HCT116 (cell line): ENCODE data around the gene NFE2. TPM values are rescaled to one million over a fixed set of nuclear protein-coding genes. Genes with fewer than 3 reads are reported as not detected.
A peak's percentile ranks its signal among the peaks of the same experiment; 100 is the strongest.
"Not testable (repeated sequence)": the region's sequence is repeated elsewhere in the genome, so short reads cannot be mapped to it uniquely, and the experiment has no call there.

ENCODE experiments used
- ATAC-seq: fragments of 200-7000 bp; cut with Tn5 transposase; 2 replicates; pipeline ENCODE4 v1.9.1; 2020; ENCODE audit warnings: mild to moderate bottlenecking, moderate library complexity
- BruUV-seq: library from RNA; stranded (reverse); fragments of 400-500 nt; replicated peaks from 2 replicates; lab custom pipeline; 2021; lab: Mats Ljungman, UMichigan
- CTCF ChIA-PET: fragments of 300-600 bp; sonication (Branson Sonifier 250); formaldehyde crosslinking; loops from one replicate; lab custom pipeline; 2021; ENCODE audit warnings: antibody characterized with exemption; lab: Charles Lee
- POLR2A ChIA-PET: fragments of 300-600, 350-600 bp; sonication (Branson Sonifier 250); formaldehyde crosslinking; loops from one replicate; lab custom pipeline; 2021; ENCODE audit warnings: antibody characterized with exemption; lab: Charles Lee
- RAD21 ChIA-PET, 2 experiments: fragments of 300-600 bp; sonication (Branson Sonifier 250); formaldehyde crosslinking; loops; one replicate each; lab custom pipeline; 2023; ENCODE audit warnings: low total read pairs in 2 of 2; ENCODE audit not compliant: uncharacterized antibody in 2 of 2, unreplicated experiment in 2 of 2, low non-redundant PET in 1 of 2; lab: Charles Lee
- DNase-seq: peaks from one replicate; pipeline ENCODE4 v3.0.0-alpha.2; 2010; ENCODE audit warnings: low read depth, low spot score
- H2AFZ ChIP-seq: fragments of 200-600 bp; shearing (Covaris generic), sonication (generic); 2 replicates; pipeline ENCODE4 v1.6.1; 2017; ENCODE audit warnings: low read depth, mixed run types, mixed read lengths, antibody characterized with exemption, low read length; ENCODE audit not compliant: poor library complexity, severe bottlenecking
- H3K27ac ChIP-seq: 2 replicates; pipeline ENCODE4 v1.5.1; 2012; ENCODE audit warnings: low read depth, low read length
- H3K27me3 ChIP-seq: fragments of 200-600 bp; sonication (generic); 2 replicates; pipeline ENCODE4 v1.6.1; 2016; ENCODE audit warnings: mixed run types, low read length, mixed read lengths; ENCODE audit not compliant: insufficient read depth
- H3K36me3 ChIP-seq, 2 experiments: fragments of 200-500 bp in 1 of 2; fragments of 200-600 bp in 1 of 2; sonication (Bioruptor generic) in 1 of 2; sonication (generic) in 1 of 2; 2 replicates each; pipeline versions ENCODE4 v1.5.1 to v1.6.1; 2014 to 2016; ENCODE audit warnings: low read length in 2 of 2, inconsistent platforms in 1 of 2, mixed read lengths in 1 of 2, mixed run types in 1 of 2; ENCODE audit not compliant: insufficient read depth in 2 of 2, control insufficient read depth in 1 of 2
- H3K4me1 ChIP-seq, 2 experiments: fragments of 200-600 bp in 1 of 2; sonication (generic) in 1 of 2; 2 replicates each; pipeline versions ENCODE4 v1.5.1 to v1.6.1; 2012 to 2017; ENCODE audit warnings: low read length in 2 of 2, inconsistent platforms in 1 of 2, mild to moderate bottlenecking in 1 of 2, mixed read lengths in 1 of 2, mixed run types in 1 of 2, moderate library complexity in 1 of 2; ENCODE audit not compliant: insufficient read depth in 2 of 2, control insufficient read depth in 1 of 2
- H3K4me2 ChIP-seq: fragments of 200-600 bp; sonication (generic); 2 replicates; pipeline ENCODE4 v1.6.1; 2017; ENCODE audit warnings: mixed run types, low read length, mixed read lengths
- H3K4me3 ChIP-seq, 2 experiments: fragments of 200-600 bp in 1 of 2; sonication (generic) in 1 of 2; replicated peaks in 1 of 2; 2 replicates each; pipeline ENCODE4 v1.5.1; 2011 to 2016; ENCODE audit warnings: low read length in 2 of 2, control low read depth in 1 of 2, low read depth in 1 of 2, mild to moderate bottlenecking in 1 of 2, mixed read lengths in 1 of 2, mixed run types in 1 of 2
- H3K79me2 ChIP-seq: fragments of 200-600 bp; sonication (generic); 2 replicates; pipeline ENCODE4 v1.6.1; 2017; ENCODE audit warnings: mild to moderate bottlenecking, mixed run types, low read length, moderate library complexity, mixed read lengths; ENCODE audit not compliant: insufficient read depth
- H3K9ac ChIP-seq: fragments of 200-600 bp; sonication (generic); 2 replicates; pipeline ENCODE4 v1.6.1; 2016; ENCODE audit warnings: low read length, mixed read lengths
- H3K9me2 ChIP-seq: fragments of 200-600 bp; sonication (generic), shearing (Covaris generic); 2 replicates; pipeline ENCODE4 v1.6.1; 2017; ENCODE audit warnings: mixed run types, mild to moderate bottlenecking, moderate library complexity; ENCODE audit not compliant: insufficient read depth
- H3K9me3 ChIP-seq, 2 experiments: fragments of 200-500 bp in 1 of 2; fragments of 200-600 bp in 1 of 2; sonication (Bioruptor generic) in 1 of 2; sonication (generic) in 1 of 2; 2 replicates each; pipeline ENCODE4 v1.6.1; 2014 to 2017; ENCODE audit warnings: low read length in 2 of 2, mixed read lengths in 2 of 2, inconsistent platforms in 1 of 2, low read depth in 1 of 2, mild to moderate bottlenecking in 1 of 2, mixed run types in 1 of 2, moderate library complexity in 1 of 2; ENCODE audit not compliant: control insufficient read depth in 1 of 2, insufficient read depth in 1 of 2
- H4K20me1 ChIP-seq: fragments of 200-600 bp; sonication (generic), shearing (Covaris generic); 2 replicates; pipeline ENCODE4 v1.6.1; 2017; ENCODE audit warnings: mixed run types, mild to moderate bottlenecking, moderate library complexity; ENCODE audit not compliant: insufficient read depth
- ATF3 ChIP-seq: IDR thresholded peaks from 2 replicates; pipeline ENCODE4 v1.6.1; 2012
- CEBPB ChIP-seq: IDR thresholded peaks from 2 replicates; pipeline ENCODE4 v1.6.1; 2012; ENCODE audit warnings: low read depth
- CTCF ChIP-seq, 3 experiments: fragments of 200-600 bp in 1 of 3; sonication (generic) in 1 of 3; IDR thresholded peaks in 2 of 3; conservative IDR thresholded peaks in 1 of 3; 2 replicates each; pipeline ENCODE4 v1.5.1; 2012 to 2017; ENCODE audit warnings: low read depth in 2 of 3, low read length in 2 of 3, antibody characterized with exemption in 1 of 3, borderline replicate concordance in 1 of 3, control low read depth in 1 of 3, mild to moderate bottlenecking in 1 of 3, mixed read lengths in 1 of 3, mixed run types in 1 of 3, moderate library complexity in 1 of 3; ENCODE audit not compliant: insufficient read depth in 1 of 3
- EZH2 ChIP-seq: fragments of 200-600 bp; sonication (generic); IDR thresholded peaks from 2 replicates; pipeline ENCODE4 v1.6.1; 2017; ENCODE audit warnings: antibody characterized with exemption, mixed run types
- EZH2phosphoT487 ChIP-seq: fragments of 200-600 bp; IDR thresholded peaks from 2 replicates; pipeline ENCODE4 v1.6.1; 2018; ENCODE audit warnings: antibody characterized with exemption, borderline replicate concordance
- FOSL1 ChIP-seq: IDR thresholded peaks from 2 replicates; pipeline ENCODE4 v1.6.1; 2012; ENCODE audit warnings: low read depth
- MAX ChIP-seq: IDR thresholded peaks from 2 replicates; pipeline ENCODE4 v1.6.1; 2012
- POLR2AphosphoS5 ChIP-seq: IDR thresholded peaks from 2 replicates; pipeline ENCODE4 v1.6.1; 2011; ENCODE audit warnings: mild to moderate bottlenecking, low read depth, low read length, moderate library complexity
- RAD21 ChIP-seq: IDR thresholded peaks from 2 replicates; pipeline ENCODE4 v1.6.1; 2012; ENCODE audit warnings: low read depth, mild to moderate bottlenecking
- SIN3A ChIP-seq: IDR thresholded peaks from 2 replicates; pipeline ENCODE4 v1.6.1; 2012; ENCODE audit warnings: low read depth
- SP1 ChIP-seq: IDR thresholded peaks from 2 replicates; pipeline ENCODE4 v1.6.1; 2012; ENCODE audit warnings: low read depth
- SRF ChIP-seq: IDR thresholded peaks from 2 replicates; pipeline ENCODE4 v1.6.1; 2012; ENCODE audit warnings: low read depth
- TCF7L2 ChIP-seq: IDR thresholded peaks from 2 replicates; pipeline ENCODE4 v1.7.0; 2011; ENCODE audit warnings: borderline replicate concordance, inconsistent platforms; ENCODE audit not compliant: insufficient read depth, insufficient read length; ENCODE audit errors: extremely low read depth
- ZFX ChIP-seq: fragments of 450-650 bp; IDR thresholded peaks from 2 replicates; pipeline ENCODE4 v1.6.1; 2017
- intact Hi-C: fragments of 100-400 bp; cut with micrococcal nuclease; formaldehyde crosslinking; loops from 2 replicates; pipeline ENCODE4 v1.10.0; 2022
- total RNA-seq: library from RNA; stranded (reverse); gene quantifications from one replicate; pipeline ENCODE4 v1.2.1, GENCODE V29; 2021; ENCODE audit not compliant: unreplicated experiment

Gene NFE2
- total RNA-seq, 1 experiment from 2014 or later, result 1.3 TPM

GRCh38 chr12:54325442-54326109 lies 24.8 kb upstream of the NFE2 start:
- not testable (repeated sequence) for H2AFZ ChIP-seq, ATAC-seq, H4K20me1 ChIP-seq, H3K9me3 ChIP-seq, H3K9me2 ChIP-seq, H3K27me3 ChIP-seq, DNase-seq
- peak overlapping the region; percentile 98 for H3K4me3 ChIP-seq
- peaks cover 43 to 50% of the 10 kb centered on the region in 2 experiments for H3K4me1 ChIP-seq
- POLR2A ChIA-PET, result interaction anchor here (0.6 to 5.9 kb wide), 24 partner anchors 10 to 325 kb away, joined by 3 to 73 read pairs (median 4); partner anchors contain the start of genes CBX5, HNRNPA1, HOXC9 and NFE2
- H3K27ac ChIP-seq, result peak overlapping the region; percentile 90
- BruUV-seq, result TSS peak; percentile 80
- intact Hi-C loops, result loop anchor here (1.0 to 5.0 kb wide), 3 partner anchors 15 to 45 kb away; partner anchors contain the start of genes CBX5, GPR84 and HNRNPA1
- TF ChIP-seq MAX (peak; percentile 77), ZFX (peak; percentile 67; the same call in 1 of the 2 replicates), SIN3A (0 out of 2 replicates have a peak, but pooled peaks have one; percentile 36)
- peaks cover 3 to 10% of the 10 kb centered on the region in 2 experiments; a peak in 3 of 4 replicates for H3K36me3 ChIP-seq
- CTCF ChIA-PET, result interaction anchor here (0.6 to 5.5 kb wide), 37 partner anchors 10 to 338 kb away, joined by 3 to 63 read pairs (median 4); partner anchors contain the start of genes CBX5, HNRNPA1 and NFE2
- H3K4me2 ChIP-seq, result peak overlapping the region; percentile 94
- RAD21 ChIA-PET, result interaction anchor here (0.6 to 1.3 kb wide), 7 partner anchors 32 to 106 kb away, joined by 3 to 9 read pairs (median 4); no protein-coding TSS in a partner anchor
- peaks cover 52% of the 10 kb centered on the region for H3K79me2 ChIP-seq
- peak overlapping the region; percentile 100 for H3K9ac ChIP-seq

GRCh38 chr12:54324617-54325441 lies 24.0 kb upstream of the NFE2 start, which contains the start of gene COPZ1:
TSS of gene COPZ1 (plus strand) at chr12:54325131. CDS start at chr12:54325164, 33 bp downstream.
- POLR2A ChIA-PET, result interaction anchor here (0.6 to 5.9 kb wide), 24 partner anchors 11 to 325 kb away, joined by 3 to 73 read pairs (median 4); partner anchors contain the start of genes CBX5, HNRNPA1, HOXC9 and NFE2
- H3K79me2 ChIP-seq, result peaks cover 44% of the 10 kb centered on the region
- H3K27me3 ChIP-seq, result no peaks in the 10 kb centered on the region
- intact Hi-C loops, result loop anchor here (1.0 to 5.0 kb wide), 4 partner anchors 14 to 45 kb away; partner anchors contain the start of genes CBX5, GPR84 and HNRNPA1
- no peaks in the 10 kb centered on the region for H4K20me1 ChIP-seq
- no peaks in the 10 kb centered on the region for H3K9me2 ChIP-seq
- DNase-seq (peak; percentile 99), ATAC-seq (peak; percentile 86)
- H3K27ac ChIP-seq, result peak within 1 kb of the TSS; percentile 90
- H3K36me3 ChIP-seq, result peaks cover 3% of the 10 kb centered on the region in 2 experiments; a peak in 2 of 4 replicates
- H3K4me2 ChIP-seq, result peak within 1 kb of the TSS; percentile 94
- H3K9me3 ChIP-seq, result no peaks in the 10 kb centered on the region
- BruUV-seq, result no TSS peak
- H3K4me3 ChIP-seq, result peak within 1 kb of the TSS; percentile 98
- H3K4me1 ChIP-seq, result peaks cover 35 to 43% of the 10 kb centered on the region in 2 experiments
- CTCF ChIA-PET, result interaction anchor here (0.6 to 5.5 kb wide), 37 partner anchors 9 to 337 kb away, joined by 3 to 63 read pairs (median 4); partner anchors contain the start of genes CBX5, HNRNPA1 and NFE2
- H2AFZ ChIP-seq, result peak within 1 kb of the TSS; percentile 98
- RAD21 ChIA-PET, result interaction anchor here (0.6 to 1.3 kb wide), 8 partner anchors 31 to 105 kb away, joined by 3 to 9 read pairs (median 4); no protein-coding TSS in a partner anchor
- peak within 1 kb of the TSS; percentile 100 for H3K9ac ChIP-seq
- TF ChIP-seq CTCF (IDR thresholded peaks at IDR 0.05 in 2 of 3, conservative IDR thresholded peaks at IDR 0.05 in 1 of 3; ENCODE audit: borderline replicate concordance in 1 of 3, insufficient read depth in 1 of 3, low read depth in 2 of 3, low read length in 2 of 3) (peak; percentile 79 to 85 (median 79)), SP1 (peak; percentile 99), EZH2 (no peak), SIN3A (no peak), SRF (no peak), FOSL1 (no peak), TCF7L2 (no peak), EZH2phosphoT487 (no peak), CEBPB (no peak), POLR2AphosphoS5 (peak; percentile 86), RAD21 (peak; percentile 90), ATF3 (no peak), ZFX (peak; percentile 99)
